Endothelial cell of umbilical vein (primary cell): ENCODE measurements around the gene PNISR. TPM values are rescaled to one million over a fixed set of nuclear protein-coding genes. Genes with fewer than 3 reads are reported as not detected.

Source experiments
- BruUV-seq: library from RNA; stranded (reverse); fragments of 400-500 nt; replicated peaks from 2 replicates; lab custom pipeline; 2021; lab: Mats Ljungman, UMichigan
- CTCF ChIA-PET: fragments of 300-600, 350-600 bp; sonication (Branson Sonifier 250); formaldehyde crosslinking; loops from one replicate; lab custom pipeline; 2021; ENCODE audit warnings: antibody characterized with exemption, inconsistent platforms; lab: Charles Lee
- POLR2A ChIA-PET: fragments of 300-600, 350-600 bp; sonication (Branson Sonifier 250); formaldehyde crosslinking; loops from one replicate; lab custom pipeline; 2021; ENCODE audit warnings: antibody characterized with exemption, inconsistent platforms; lab: Charles Lee
- DNase-seq: peaks from one replicate; pipeline ENCODE4 v3.0.0-alpha.2; 2011; ENCODE audit warnings: low read depth, low spot score
- FAIRE-seq: peaks from 2 replicates; lab custom pipeline; 2011; peaks lifted over from hg19 to GRCh38; lab: Jason Lieb, UNC
- H2AFZ ChIP-seq: 2 replicates; pipeline ENCODE4 v1.6.0; 2012; ENCODE audit warnings: low read depth, low read length, control low read depth, inconsistent platforms
- H3K27ac ChIP-seq: 2 replicates; pipeline ENCODE4 v1.5.1; 2011; ENCODE audit warnings: low read depth, mild to moderate bottlenecking, control low read depth, low read length, moderate library complexity; ENCODE audit not compliant: insufficient read depth
- H3K27me3 ChIP-seq, 2 experiments: 2 replicates each; pipeline versions ENCODE4 v1.6.0 to v1.6.1; 2011; ENCODE audit warnings: low read length in 2 of 2, mixed read lengths in 1 of 2; ENCODE audit not compliant: control insufficient read depth in 2 of 2, insufficient read depth in 2 of 2
- H3K36me3 ChIP-seq, 2 experiments: 2 replicates in 1 of 2; 3 replicates in 1 of 2; pipeline ENCODE4 v1.5.1; 2011; ENCODE audit warnings: low read length in 2 of 2, mild to moderate bottlenecking in 1 of 2, moderate library complexity in 1 of 2; ENCODE audit not compliant: control insufficient read depth in 2 of 2, insufficient read depth in 2 of 2; ENCODE audit errors: extremely low read depth in 1 of 2
- H3K4me1 ChIP-seq: 3 replicates; pipeline ENCODE4 v1.5.1; 2011; ENCODE audit warnings: mild to moderate bottlenecking, low read length; ENCODE audit not compliant: control insufficient read depth, insufficient read depth; ENCODE audit errors: extremely low read depth
- H3K4me2 ChIP-seq: 2 replicates; pipeline ENCODE4 v1.6.1; 2011; ENCODE audit warnings: low read length, control low read depth, mixed read lengths; ENCODE audit not compliant: insufficient read depth
- H3K4me3 ChIP-seq, 3 experiments: fragments of 200-600 bp in 1 of 3; sonication (generic), shearing (Covaris generic) in 1 of 3; replicated peaks in 1 of 3; 2 replicates each; pipeline ENCODE4 v1.5.1; 2011 to 2016; ENCODE audit warnings: control low read depth in 3 of 3, low read length in 3 of 3, mild to moderate bottlenecking in 2 of 3, inconsistent platforms in 1 of 3, low read depth in 1 of 3, moderate library complexity in 1 of 3; ENCODE audit not compliant: insufficient read depth in 1 of 3
- H3K79me2 ChIP-seq: 2 replicates; pipeline ENCODE4 v1.6.0; 2012; ENCODE audit warnings: low read length, inconsistent platforms; ENCODE audit not compliant: control insufficient read depth, insufficient read depth
- H3K9ac ChIP-seq: replicated peaks from 2 replicates; pipeline ENCODE3; 2011; ENCODE audit warnings: low read length, control low read depth; ENCODE audit not compliant: insufficient read depth; ENCODE audit errors: extremely low read depth
- H3K9me1 ChIP-seq: replicated peaks from 3 replicates; pipeline ENCODE4 v1.6.0; 2011; ENCODE audit warnings: mild to moderate bottlenecking, low read length; ENCODE audit not compliant: control insufficient read depth, insufficient read depth; ENCODE audit errors: extremely low read depth
- H3K9me3 ChIP-seq: replicated peaks from 2 replicates; pipeline ENCODE4 v1.5.1; 2012; ENCODE audit warnings: low read length, inconsistent platforms; ENCODE audit not compliant: control insufficient read depth, insufficient read depth
- H4K20me1 ChIP-seq: replicated peaks from 2 replicates; pipeline ENCODE3; 2011; ENCODE audit warnings: mild to moderate bottlenecking, low read length; ENCODE audit not compliant: control insufficient read depth, insufficient read depth; ENCODE audit errors: extremely low read depth
- EZH2 ChIP-seq: IDR thresholded peaks from 2 replicates; pipeline ENCODE4 v1.6.1; 2012; ENCODE audit warnings: borderline replicate concordance, low read depth, mild to moderate bottlenecking, moderate library complexity, low read length, inconsistent platforms; ENCODE audit not compliant: severe bottlenecking
- FOS ChIP-seq: IDR thresholded peaks from 2 replicates; pipeline ENCODE4 v1.6.1; 2011; ENCODE audit warnings: mild to moderate bottlenecking, low read length, moderate library complexity, borderline replicate concordance; ENCODE audit not compliant: insufficient read depth
- GATA2 ChIP-seq: IDR thresholded peaks from 2 replicates; pipeline ENCODE4 v1.7.0; 2011; ENCODE audit warnings: low read depth, mild to moderate bottlenecking, moderate library complexity, mixed read lengths, low read length; ENCODE audit not compliant: insufficient read length, insufficient read depth
- JUN ChIP-seq: IDR thresholded peaks from 2 replicates; pipeline ENCODE4 v1.6.1; 2011; ENCODE audit warnings: borderline replicate concordance, low read depth; ENCODE audit not compliant: insufficient read length, insufficient read depth
- MYC ChIP-seq: IDR thresholded peaks from one replicate; pipeline ENCODE4 v1.6.1; 2011; ENCODE audit warnings: mild to moderate bottlenecking, low read depth, low read length
- POLR2A ChIP-seq: IDR thresholded peaks from 2 replicates; pipeline ENCODE4 v1.6.1; 2012; ENCODE audit warnings: low read depth, mild to moderate bottlenecking, control low read depth, low read length
- POLR2AphosphoS5 ChIP-seq: IDR thresholded peaks from 2 replicates; pipeline ENCODE4 v1.6.1; 2012; ENCODE audit warnings: low read depth, mild to moderate bottlenecking, control low read depth, low read length, moderate library complexity; ENCODE audit not compliant: insufficient read depth
- dilution Hi-C: fragments of 300-500 bp; cut with MboI; formaldehyde crosslinking; loops from one replicate; pipeline ENCODE4 v1.15.0; 2019; ENCODE audit warnings: low sequenced_read_pairs; ENCODE audit not compliant: extremely low pct_ligation_motif_present
- intact Hi-C: fragments of 100-400 bp; cut with micrococcal nuclease; formaldehyde crosslinking; loops from one replicate; pipeline ENCODE4 v1.10.0; 2022
- polyA plus RNA-seq, 4 experiments: library from polyadenylated mRNA; depleted of rRNA in 3 of 4; stranded (reverse) in 3 of 4; unstranded in 1 of 4; fragments of >200 nt; gene quantifications; 2 replicates each; pipeline versions ENCODE4 v1.2.1 to v1.2.3, GENCODE V29; 2011 to 2012; ENCODE audit warnings: missing spikeins in 1 of 4
- total RNA-seq: library from RNA; stranded (reverse); gene quantifications from 2 replicates; pipeline ENCODE4 v1.2.3, GENCODE V29; 2021
- TF ChIP-seq, protein P1 (sequence below), 2 donors: IDR thresholded peaks; 1 replicate in 1 of 2; 2 replicates in 1 of 2; pipeline ENCODE4 v1.5.1; 2011; ENCODE audit warnings: low read length in 2 of 2, mild to moderate bottlenecking in 2 of 2, moderate library complexity in 2 of 2, control low read depth in 1 of 2, inconsistent platforms in 1 of 2, low read depth in 1 of 2; ENCODE audit not compliant: insufficient read depth in 1 of 2; ENCODE audit errors: extremely low read depth in 1 of 2
- TF ChIP-seq, protein P2 (sequence below): IDR thresholded peaks from 2 replicates; pipeline ENCODE4 v1.6.1; 2011; ENCODE audit not compliant: insufficient read depth, insufficient read length

Gene PNISR
- total and polyA plus RNA-seq, 2 donors (not counting 3 experiments of a cell fraction or from before 2014, with no cell fraction given) = 34.6 to 106 TPM

DNA sequence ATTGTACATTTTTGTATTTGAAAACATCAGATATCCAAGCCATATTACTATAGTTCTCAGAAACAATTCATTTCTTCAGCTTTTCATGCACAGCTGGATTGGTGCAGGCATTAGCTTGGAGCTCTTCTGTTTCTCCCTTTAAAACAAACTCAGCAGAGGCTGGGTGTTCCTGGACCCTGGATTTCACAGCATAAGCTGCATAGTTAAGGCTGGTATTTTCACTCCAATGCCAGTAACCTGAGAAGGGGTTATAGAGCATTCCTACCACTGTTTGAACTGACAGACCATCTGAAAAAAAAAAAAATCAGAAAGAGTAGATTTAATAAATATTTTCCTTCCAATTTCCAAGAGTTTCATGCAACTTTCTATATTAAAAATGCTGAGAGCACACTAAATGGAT, 55.6 kb downstream of the PNISR start:
- TF ChIP-seq JUN (no peak), POLR2A (no peak), FOS (no peak), POLR2AphosphoS5 (no peak), GATA2 (no peak), EZH2 (no peak), MYC (no peak)
- TF ChIP-seq, protein P1, sequence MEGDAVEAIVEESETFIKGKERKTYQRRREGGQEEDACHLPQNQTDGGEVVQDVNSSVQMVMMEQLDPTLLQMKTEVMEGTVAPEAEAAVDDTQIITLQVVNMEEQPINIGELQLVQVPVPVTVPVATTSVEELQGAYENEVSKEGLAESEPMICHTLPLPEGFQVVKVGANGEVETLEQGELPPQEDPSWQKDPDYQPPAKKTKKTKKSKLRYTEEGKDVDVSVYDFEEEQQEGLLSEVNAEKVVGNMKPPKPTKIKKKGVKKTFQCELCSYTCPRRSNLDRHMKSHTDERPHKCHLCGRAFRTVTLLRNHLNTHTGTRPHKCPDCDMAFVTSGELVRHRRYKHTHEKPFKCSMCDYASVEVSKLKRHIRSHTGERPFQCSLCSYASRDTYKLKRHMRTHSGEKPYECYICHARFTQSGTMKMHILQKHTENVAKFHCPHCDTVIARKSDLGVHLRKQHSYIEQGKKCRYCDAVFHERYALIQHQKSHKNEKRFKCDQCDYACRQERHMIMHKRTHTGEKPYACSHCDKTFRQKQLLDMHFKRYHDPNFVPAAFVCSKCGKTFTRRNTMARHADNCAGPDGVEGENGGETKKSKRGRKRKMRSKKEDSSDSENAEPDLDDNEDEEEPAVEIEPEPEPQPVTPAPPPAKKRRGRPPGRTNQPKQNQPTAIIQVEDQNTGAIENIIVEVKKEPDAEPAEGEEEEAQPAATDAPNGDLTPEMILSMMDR (IDR thresholded peaks at IDR 0.05; ENCODE audit: extremely low read depth in 1 of 2, insufficient read depth in 1 of 2, low read depth in 1 of 2, low read length in 2 of 2) = no peak
- TF ChIP-seq, protein P2, sequence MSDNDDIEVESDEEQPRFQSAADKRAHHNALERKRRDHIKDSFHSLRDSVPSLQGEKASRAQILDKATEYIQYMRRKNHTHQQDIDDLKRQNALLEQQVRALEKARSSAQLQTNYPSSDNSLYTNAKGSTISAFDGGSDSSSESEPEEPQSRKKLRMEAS = no peak
- intact Hi-C loops = no loop called here
- FAIRE-seq = no peak
- no peaks in the 10 kb centered on the region for H3K27me3 ChIP-seq
- POLR2A ChIA-PET = no interaction called here
- no peak overlapping the region for H2AFZ ChIP-seq
- no peaks in the 10 kb centered on the region for H4K20me1 ChIP-seq
- no peak overlapping the region for H3K4me2 ChIP-seq
- BruUV-seq = no TSS peak
- H3K9me3 ChIP-seq = no peaks in the 10 kb centered on the region
- H3K79me2 ChIP-seq = no peaks in the 10 kb centered on the region
- CTCF ChIA-PET = interaction anchor here (1.4 to 1.6 kb wide), 2 partner anchors 14 to 39 kb away, joined by 5 to 7 read pairs; no protein-coding TSS in a partner anchor
- no peaks in the 10 kb centered on the region for H3K36me3 ChIP-seq
- no peaks in the 10 kb centered on the region for H3K9me1 ChIP-seq
- H3K4me1 ChIP-seq = no peaks in the 10 kb centered on the region
- dilution Hi-C loops = no loop called here
- H3K9ac ChIP-seq = no peak overlapping the region
- no peak for DNase-seq
- no peak overlapping the region for H3K4me3 ChIP-seq
- H3K27ac ChIP-seq = no peak overlapping the region
